Peyer's patch (tissue), 4 donors: ENCODE results near the gene RBP5. TPM values are rescaled to one million over a fixed set of nuclear protein-coding genes. Genes with fewer than 3 reads are reported as not detected.
A peak's percentile ranks its signal among the peaks of the same experiment; 100 is the strongest.

Experiments used
- DNase-seq, 3 donors: peaks; one replicate each; pipeline ENCODE4 v3.0.0-alpha.2; 2017 to 2019
- H3K27ac ChIP-seq, 4 donors: fragments of 200-600 bp; sonication (generic); one replicate each; pipeline ENCODE4 v1.5.1; 2016 to 2019
- H3K27me3 ChIP-seq, 2 donors: fragments of 200-600 bp; sonication (generic); one replicate each; pipeline ENCODE4 v1.5.1; 2019
- H3K36me3 ChIP-seq, 3 donors: fragments of 200-600 bp; sonication (generic); one replicate each; pipeline ENCODE4 v1.5.1; 2016 to 2019
- H3K4me1 ChIP-seq, 4 donors: fragments of 200-600 bp; sonication (generic); one replicate each; pipeline ENCODE4 v1.5.1; 2016 to 2019
- H3K4me3 ChIP-seq, 4 donors: fragments of 200-600 bp; sonication (generic); 1 replicate in 3 of 4; 2 replicates in 1 of 4; pipeline ENCODE4 v1.5.1; 2016 to 2019; ENCODE audit warnings: mild to moderate bottlenecking in 1 of 4
- H3K9me3 ChIP-seq, 4 donors: fragments of 200-600 bp; sonication (generic); one replicate each; pipeline ENCODE4 v1.5.1; 2016 to 2019; ENCODE audit warnings: mild to moderate bottlenecking in 1 of 4
- CTCF ChIP-seq, 6 experiments: fragments of 450-650 bp in 4 of 6; fragments of 200-600 bp in 2 of 6; sonication (generic) in 1 of 6; IDR thresholded peaks; one replicate each; pipeline ENCODE4 v1.5.1; 2017 to 2019; ENCODE audit warnings: antibody characterized with exemption in 6 of 6, mild to moderate bottlenecking in 3 of 6, moderate library complexity in 1 of 6
- POLR2A ChIP-seq, 2 donors: fragments of 450-650 bp; IDR thresholded peaks; one replicate each; pipeline ENCODE4 v1.5.1; 2017; ENCODE audit warnings: antibody characterized with exemption in 2 of 2, mild to moderate bottlenecking in 2 of 2, moderate library complexity in 2 of 2
- small RNA-seq, 2 donors: library from RNA; depleted of rRNA; stranded (forward); fragments of <200 nt; gene quantifications; one replicate each; pipeline ENCODE3, GENCODE V24; 2016
- total RNA-seq, 4 donors: library from RNA; depleted of rRNA; stranded (reverse); fragments of >200 nt; gene quantifications; one replicate each; pipeline ENCODE4 v1.1.0, GENCODE V29; 2016

Gene RBP5
- total RNA-seq, 4 donors from 2014 or later: 3.7 to 64.4 (median 4.3) TPM; not detected in 1

GRCh38 chr12:7076493-7076892 lies 52.2 kb downstream of the RBP5 start:
- Histone ChIP-seq H3K27ac (no peak overlapping the region), H3K9me3 (no peaks in the 10 kb centered on the region), H3K36me3 (no peaks in the 10 kb centered on the region), H3K4me3 (no peak overlapping the region), H3K27me3 (no peaks in the 10 kb centered on the region), H3K4me1 (no peaks in the 10 kb centered on the region)
- no peak for DNase-seq
- TF ChIP-seq CTCF (IDR thresholded peaks at IDR 0.05): no peak
- TF ChIP-seq POLR2A (IDR thresholded peaks at IDR 0.05): no peak

GRCh38 chr12:7075939-7076338 lies 52.8 kb downstream of the RBP5 start:
- H3K27me3 ChIP-seq: no peaks in the 10 kb centered on the region
- TF ChIP-seq CTCF (IDR thresholded peaks at IDR 0.05) (no peak), POLR2A (IDR thresholded peaks at IDR 0.05) (no peak)
- H3K27ac ChIP-seq: peak overlapping the region in 1 of 4 donors; percentile 1
- H3K9me3 ChIP-seq: no peaks in the 10 kb centered on the region
- H3K4me1 ChIP-seq: no peaks in the 10 kb centered on the region
- no peak for DNase-seq
- H3K4me3 ChIP-seq: no peak overlapping the region
- H3K36me3 ChIP-seq: no peaks in the 10 kb centered on the region

- H3K4me1 ChIP-seq: no peaks in the 10 kb centered on the region
- TF ChIP-seq CTCF (IDR thresholded peaks at IDR 0.05): no peak
- no peak for TF ChIP-seq POLR2A (IDR thresholded peaks at IDR 0.05)
- no peak overlapping the region for H3K4me3 ChIP-seq
- DNase-seq: no peak
- no peaks in the 10 kb centered on the region for H3K27me3 ChIP-seq
- H3K36me3 ChIP-seq: no peaks in the 10 kb centered on the region
- peak overlapping the region in 1 of 4 donors; percentile 1 for H3K27ac ChIP-seq
- no peaks in the 10 kb centered on the region for H3K9me3 ChIP-seq
Measured at GRCh38 chr12:7075518-7075917, 53.2 kb downstream of the RBP5 start.

- H3K27me3 ChIP-seq: no peaks in the 10 kb centered on the region
- H3K4me3 ChIP-seq: no peak overlapping the region
- TF ChIP-seq POLR2A (IDR thresholded peaks at IDR 0.05) (no peak), CTCF (IDR thresholded peaks at IDR 0.05) (no peak)
- no peak for DNase-seq
- no peaks in the 10 kb centered on the region for H3K4me1 ChIP-seq
- no peaks in the 10 kb centered on the region for H3K9me3 ChIP-seq
- H3K36me3 ChIP-seq: no peaks in the 10 kb centered on the region
- H3K27ac ChIP-seq: no peak overlapping the region
Measured at GRCh38 chr12:7073946-7074345, 54.7 kb downstream of the RBP5 start.

Small RNA genes lying within 50 kb of the gene (small RNA-seq; reads per million reads assigned to genes)
- 0 reads per million in 2 donors for gene RNU6-485P

Other genes with a start within 250 kb of the RBP5 start
- gene LRRC23, start 224.1 kb downstream of the RBP5 start, total RNA-seq: 10 to 100 TPM in 1 of 4 donors, 1 to 10 TPM in 2, not detected in 1; 1.7 to 35.5 (median 3.0) TPM
- 10 to 100 TPM in 2 of 4 donors, 1 to 10 TPM in 2; 4.6 to 11.7 (median 8.8) TPM for gene ENO2, start 214.3 kb downstream of the RBP5 start, total RNA-seq
- 100 to 1,000 TPM in 3 of 4 donors, 10 to 100 TPM in 1; 77.6 to 337 (median 125) TPM for gene ATN1, start 200.9 kb downstream of the RBP5 start, total RNA-seq
- not detected for gene RNU7-1, start 185.1 kb downstream of the RBP5 start, total RNA-seq
- gene C12orf57, start 184.9 kb downstream of the RBP5 start, total RNA-seq: 100 to 1,000 TPM; 146 to 339 (median 156) TPM
- gene PTPN6, start 177.5 kb downstream of the RBP5 start, total RNA-seq: 100 to 1,000 TPM in 1 of 4 donors, 10 to 100 TPM in 3; 41.6 to 183 (median 44.4) TPM
- 100 to 1,000 TPM; 162 to 219 (median 174) TPM for gene PHB2, start 158.2 kb downstream of the RBP5 start, total RNA-seq
- 10 to 100 TPM in 3 of 4 donors, 1 to 10 TPM in 1; 9.1 to 24.8 (median 18.3) TPM for gene EMG1, start 158.0 kb downstream of the RBP5 start, total RNA-seq
- gene LPCAT3, start 110.4 kb downstream of the RBP5 start, total RNA-seq: 100 to 1,000 TPM in 3 of 4 donors, 10 to 100 TPM in 1; 18.2 to 230 (median 179) TPM
- gene C1S, start 68.2 kb downstream of the RBP5 start, total RNA-seq: 100 to 1,000 TPM in 2 of 4 donors, 10 to 100 TPM in 2; 55.9 to 187 (median 108) TPM
- 100 to 1,000 TPM in 3 of 4 donors, 10 to 100 TPM in 1; 27.5 to 151 (median 125) TPM for gene C1R, start 36.4 kb downstream of the RBP5 start, total RNA-seq
- gene C1RL, start 19.7 kb downstream of the RBP5 start, total RNA-seq: 10 to 100 TPM; 44.6 to 87.7 (median 51.5) TPM
- gene CLSTN3, start 1.5 kb upstream of the RBP5 start, total RNA-seq: 100 to 1,000 TPM in 1 of 4 donors, 10 to 100 TPM in 3; 35.0 to 120 (median 57.3) TPM
- gene PEX5, start 60.8 kb upstream of the RBP5 start, total RNA-seq: 10 to 100 TPM; 26.1 to 47.0 (median 37.7) TPM
- gene ACSM4, start 175.2 kb upstream of the RBP5 start, total RNA-seq: not detected